Subcutaneous adipose tissue (tissue), 4 donors: ENCODE measurements around the gene CCDC61. TPM values are rescaled to one million over a fixed set of nuclear protein-coding genes. Genes with fewer than 3 reads are reported as not detected.

Experiments used
- CTCF ChIP-seq: fragments of 450-650 bp; IDR thresholded peaks from one replicate; pipeline ENCODE4 v1.5.1; 2016; ENCODE audit warnings: low read depth, mild to moderate bottlenecking, control low read depth, antibody characterized with exemption, moderate library complexity
- small RNA-seq: library from RNA; depleted of rRNA; stranded (forward); fragments of <200 nt; gene quantifications from one replicate; pipeline ENCODE3, GENCODE V24; 2016
- total RNA-seq, 4 donors: library from RNA; depleted of rRNA; stranded (reverse); fragments of >200 nt; gene quantifications; one replicate each; pipeline ENCODE4 v1.1.0, GENCODE V29; 2016

The CCDC61 gene
- total RNA-seq, 4 donors from 2014 or later: 2.8 to 12.2 (median 4.5) TPM

GRCh38 chr19:46067691-46068090 is 72.4 kb downstream of the CCDC61 start:
- TF ChIP-seq CTCF: no peak

Small RNA genes lying within 50 kb of the gene (small RNA-seq; reads per million reads assigned to genes)
- gene MIR769: 93.9 reads per million, percentile 97 among the genes with 10 or more reads in this experiment

Other genes starting within 250 kb of the CCDC61 start
- 10 to 100 TPM in 1 of 4 donors, 1 to 10 TPM in 3; 4.2 to 20.3 (median 6.9) TPM for gene SIX5, start 226.2 kb upstream of the CCDC61 start, total RNA-seq
- gene DMPK, start 213.0 kb upstream of the CCDC61 start, total RNA-seq: 10 to 100 TPM in 3 of 4 donors, 1 to 10 TPM in 1; 7.0 to 39.2 (median 18.6) TPM
- gene DMWD, start 202.6 kb upstream of the CCDC61 start, total RNA-seq: 10 to 100 TPM in 3 of 4 donors, 1 to 10 TPM in 1; 8.3 to 58.4 (median 16.6) TPM
- not detected for gene RSPH6A, start 180.2 kb upstream of the CCDC61 start, total RNA-seq
- 10 to 100 TPM; 15.7 to 50.5 (median 28.8) TPM for gene SYMPK, start 132.3 kb upstream of the CCDC61 start, total RNA-seq
- not detected for gene FOXA3, start 131.1 kb upstream of the CCDC61 start, total RNA-seq
- gene IRF2BP1, start 109.3 kb upstream of the CCDC61 start, total RNA-seq: 10 to 100 TPM in 2 of 4 donors, 1 to 10 TPM in 2; 2.9 to 24.5 (median 10.9) TPM
- 1 to 10 TPM; 1.7 to 3.3 (median 2.5) TPM for gene MYPOP, start 92.9 kb upstream of the CCDC61 start, total RNA-seq
- not detected for gene NANOS2, start 80.7 kb upstream of the CCDC61 start, total RNA-seq
- gene NOVA2, start 21.6 kb upstream of the CCDC61 start, total RNA-seq: 1 to 10 TPM in 3 of 4 donors, under 1 TPM in 1; 0.68 to 9.2 (median 1.9) TPM
- not detected for gene PGLYRP1, start 27.6 kb downstream of the CCDC61 start, total RNA-seq
- gene IGFL4, start 45.5 kb downstream of the CCDC61 start, total RNA-seq: not detected
- not detected for gene IGFL3, start 129.2 kb downstream of the CCDC61 start, total RNA-seq
- not detected for gene IGFL2, start 152.8 kb downstream of the CCDC61 start, total RNA-seq
- not detected for gene IGFL1, start 234.3 kb downstream of the CCDC61 start, total RNA-seq